Pons (tissue), 1 donor: ENCODE results near the gene OR2T8.
A peak's percentile ranks its signal among the peaks of the same experiment; 100 is the strongest.

Source experiments
- DNase-seq: peaks from one replicate; pipeline ENCODE4 v3.0.0-alpha.2; 2016; ENCODE audit warnings: low spot score

Gene OR2T8, protein sequence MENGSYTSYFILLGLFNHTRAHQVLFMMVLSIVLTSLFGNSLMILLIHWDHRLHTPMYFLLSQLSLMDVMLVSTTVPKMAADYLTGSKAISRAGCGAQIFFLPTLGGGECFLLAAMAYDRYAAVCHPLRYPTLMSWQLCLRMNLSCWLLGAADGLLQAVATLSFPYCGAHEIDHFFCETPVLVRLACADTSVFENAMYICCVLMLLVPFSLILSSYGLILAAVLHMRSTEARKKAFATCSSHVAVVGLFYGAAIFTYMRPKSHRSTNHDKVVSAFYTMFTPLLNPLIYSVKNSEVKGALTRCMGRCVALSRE

DNA sequence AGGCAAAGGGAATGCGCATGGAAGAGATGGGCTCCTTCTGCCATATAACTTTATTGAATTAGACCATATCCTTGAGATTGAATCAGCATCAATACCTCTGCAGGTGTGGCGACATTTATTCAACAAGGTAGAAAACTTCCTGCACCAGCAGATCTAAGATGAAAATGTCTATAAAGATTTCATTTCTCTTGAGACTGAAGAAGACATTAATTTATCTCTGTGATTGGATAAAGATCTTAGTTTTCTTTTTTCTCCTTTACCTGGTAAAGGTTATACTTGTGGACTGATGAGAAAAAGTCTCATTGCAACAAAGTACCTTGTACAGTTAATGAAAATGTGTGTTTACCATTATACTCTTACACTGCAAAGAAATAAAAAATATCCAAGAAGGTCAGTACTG, at the start of gene OR2T8:
Gene OR2T8, plus strand, starts transcription at position 301 of the 400 bp plus-strand sequence. CDS start 766 bp downstream, outside the sequence.
- DNase-seq: no peak

DNA sequence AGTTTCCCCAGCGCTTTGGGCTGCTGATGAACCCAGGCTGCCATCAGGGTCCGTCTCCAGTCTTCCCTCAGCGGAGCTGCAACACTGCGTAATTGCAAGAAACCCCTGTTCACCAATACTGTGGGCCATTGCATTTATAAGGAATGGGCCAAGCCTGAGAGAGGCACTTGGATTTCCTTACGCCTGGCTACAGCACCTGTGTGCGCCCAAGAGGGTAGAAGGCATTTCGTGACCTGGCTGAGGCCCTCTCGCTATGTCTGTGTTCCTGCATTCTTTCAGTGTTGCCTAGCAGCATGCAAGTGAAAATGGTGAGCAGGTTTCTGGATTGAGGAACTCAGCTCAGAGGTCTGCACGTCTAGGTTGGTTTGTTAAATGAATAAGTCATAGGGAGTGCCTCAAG, 36.7 kb upstream of the OR2T8 start:
- no peak for DNase-seq

DNA sequence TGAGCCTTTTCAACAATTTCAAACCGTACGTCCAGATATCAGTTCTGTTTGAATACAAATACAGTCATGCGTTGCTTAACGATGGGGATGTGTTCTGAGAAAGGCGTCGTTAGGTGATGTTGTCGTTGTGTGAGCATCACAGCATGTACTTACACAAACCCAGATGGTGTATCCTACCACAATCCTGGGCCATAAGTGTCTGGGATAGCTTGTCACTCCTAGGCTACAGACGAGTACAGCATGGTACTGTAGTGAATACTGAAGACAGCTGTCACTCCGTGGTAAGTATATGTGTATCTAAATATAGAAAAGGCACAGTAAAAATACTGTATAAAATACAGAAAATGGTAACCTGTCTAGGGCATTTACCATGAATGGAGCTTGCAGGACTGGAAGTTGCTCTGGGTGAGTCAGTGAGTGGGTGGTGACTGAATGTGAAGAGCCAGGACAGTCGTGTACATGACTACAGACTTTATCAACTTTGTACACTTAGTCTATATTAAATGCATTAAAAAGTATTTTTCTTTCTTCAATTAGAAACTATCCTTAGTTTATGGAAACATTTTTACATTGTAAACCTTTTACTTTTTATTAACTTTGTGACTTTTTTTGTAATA, 35.1 kb upstream of the OR2T8 start:
- no peak for DNase-seq

GRCh38 chr1:247895163-247895637, 24.9 kb upstream of the OR2T8 start, which contains the start of gene OR2W3:
Gene OR2W3, plus strand, starts transcription at chr1:247895587. Its CDS starts 0 bp downstream, at chr1:247895587.
- no peak for DNase-seq

DNA sequence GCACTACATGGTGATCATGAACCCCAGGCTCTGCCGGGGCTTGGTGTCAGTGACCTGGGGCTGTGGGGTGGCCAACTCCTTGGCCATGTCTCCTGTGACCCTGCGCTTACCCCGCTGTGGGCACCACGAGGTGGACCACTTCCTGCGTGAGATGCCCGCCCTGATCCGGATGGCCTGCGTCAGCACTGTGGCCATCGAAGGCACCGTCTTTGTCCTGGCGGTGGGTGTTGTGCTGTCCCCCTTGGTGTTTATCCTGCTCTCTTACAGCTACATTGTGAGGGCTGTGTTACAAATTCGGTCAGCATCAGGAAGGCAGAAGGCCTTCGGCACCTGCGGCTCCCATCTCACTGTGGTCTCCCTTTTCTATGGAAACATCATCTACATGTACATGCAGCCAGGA, 24.1 kb upstream of the OR2T8 start:
- DNase-seq: no peak

DNA sequence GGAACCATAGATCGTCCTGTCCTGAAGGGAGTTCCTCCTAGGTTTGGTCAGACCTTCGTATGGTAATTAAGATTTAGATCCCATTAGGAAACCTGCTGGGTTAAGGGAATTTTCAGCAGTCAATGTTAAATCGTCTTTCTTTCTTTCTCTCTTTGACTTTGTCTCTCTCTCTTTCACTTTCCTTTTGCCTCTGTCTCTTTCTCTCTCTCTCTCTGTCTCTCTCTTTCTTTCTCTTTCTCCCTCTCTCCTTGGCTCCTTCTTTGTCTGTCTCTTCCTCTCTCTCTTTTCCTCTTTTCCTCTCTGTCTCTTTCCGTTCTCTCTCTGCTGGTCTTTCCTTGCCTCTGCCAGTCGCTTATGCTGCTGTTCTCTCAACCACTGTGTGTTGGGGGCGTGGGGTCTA, 15.9 kb upstream of the OR2T8 start:
- no peak for DNase-seq

DNA sequence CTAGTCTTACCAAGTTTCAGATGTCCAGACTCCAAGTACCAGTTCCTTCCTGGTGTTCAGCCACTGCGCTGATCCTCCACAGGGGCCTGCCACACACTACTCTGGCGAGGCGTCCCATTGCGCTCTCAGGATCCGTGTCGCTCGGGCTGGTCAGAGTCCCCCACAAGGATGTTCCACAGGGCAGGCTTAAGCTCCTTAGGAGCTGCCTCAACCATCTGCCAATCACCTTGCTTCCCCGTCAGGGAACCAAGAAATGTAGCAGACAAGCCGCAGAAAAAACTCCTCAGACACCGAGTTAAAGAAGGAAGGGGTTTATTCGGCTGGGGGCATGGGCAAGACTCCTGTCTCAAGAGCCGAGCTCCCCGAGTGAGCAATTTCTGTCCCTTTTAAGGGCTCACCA, 14.9 kb upstream of the OR2T8 start:
- no peak for DNase-seq

GRCh38 chr1:247905910-247906503, 14.0 kb upstream of the OR2T8 start:
- no peak for DNase-seq

DNA sequence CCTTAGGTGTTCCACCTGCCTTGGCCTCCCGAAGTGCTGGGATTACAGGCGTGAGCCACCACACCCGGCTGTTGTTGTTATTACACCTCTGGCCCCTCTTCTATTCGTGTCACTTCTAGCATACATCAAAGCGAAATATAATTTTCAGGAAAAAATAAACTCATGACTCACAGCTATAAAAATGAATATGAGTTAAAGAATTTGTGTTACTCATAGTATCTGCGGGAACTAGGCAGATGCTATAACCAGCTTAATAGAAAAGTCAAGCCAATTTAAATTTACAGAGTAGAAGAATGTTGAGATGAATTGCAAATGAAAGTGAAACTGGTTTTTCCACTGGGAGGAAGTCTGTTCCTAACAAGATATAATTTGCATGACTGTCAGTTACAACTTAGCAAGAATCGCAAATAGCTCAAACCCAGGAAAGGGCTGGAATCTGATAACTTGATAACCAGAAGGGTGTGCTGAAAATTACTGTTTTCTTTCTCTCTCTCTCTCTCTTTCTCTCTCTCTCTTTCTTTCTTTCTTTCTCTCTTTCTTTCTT, 13.5 kb upstream of the OR2T8 start:
- no peak for DNase-seq

GRCh38 chr1:247908766-247909165, 11.3 kb upstream of the OR2T8 start:
- DNase-seq: no peak

- DNase-seq: no peak
Observed at GRCh38 chr1:247913786-247914185, 6.3 kb upstream of the OR2T8 start.

GRCh38 chr1:247914941-247915662, 5.0 kb upstream of the OR2T8 start:
- no peak for DNase-seq

DNA sequence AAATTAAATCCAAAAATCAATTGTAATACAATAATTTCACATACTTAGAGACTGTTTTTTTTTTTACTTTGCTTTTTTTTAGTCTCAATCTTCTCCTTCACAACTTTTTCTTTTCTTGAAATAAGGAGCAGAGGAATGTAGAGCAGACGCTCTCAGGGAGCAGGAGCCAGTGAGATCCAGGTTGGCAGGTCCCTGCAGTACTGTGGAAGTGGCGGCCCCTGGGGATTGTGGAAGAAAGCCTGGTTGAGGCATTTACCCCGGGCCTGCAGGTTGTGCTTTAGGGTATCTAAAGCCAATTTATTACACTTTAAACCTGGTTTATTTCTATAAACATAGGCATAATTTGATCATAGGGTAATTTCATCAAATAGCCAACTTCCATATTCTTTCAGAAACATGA, 3.9 kb downstream of the OR2T8 start:
- no peak for DNase-seq

DNA sequence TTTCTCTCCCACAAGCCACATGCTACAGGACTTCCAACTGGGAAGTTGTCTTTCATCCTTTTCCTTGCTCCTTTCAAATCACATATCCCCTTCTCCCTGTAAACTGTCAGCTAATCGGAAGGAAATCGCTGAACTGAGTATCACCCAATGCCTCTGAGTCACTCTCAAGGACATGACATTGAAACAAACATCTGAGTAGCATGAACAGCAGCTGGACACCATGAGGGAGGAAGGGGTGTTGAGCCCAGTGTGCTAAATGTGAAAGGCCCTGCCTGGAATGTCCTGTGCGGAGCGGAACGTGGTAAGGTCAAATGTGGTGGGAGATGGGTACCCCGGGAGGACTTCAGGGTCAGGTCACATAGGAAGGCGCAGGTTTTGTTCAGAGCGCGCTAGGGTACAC, 4.8 kb downstream of the OR2T8 start, which contains the start of gene OR2AJ1:
Gene OR2AJ1, plus strand, starts transcription at position 22 of the 400 bp plus-strand sequence. CDS start 8,880 bp downstream, outside the sequence.
- no peak for DNase-seq

- DNase-seq: no peak
Observed at GRCh38 chr1:247933989-247934388, 13.9 kb downstream of the OR2T8 start.

DNA sequence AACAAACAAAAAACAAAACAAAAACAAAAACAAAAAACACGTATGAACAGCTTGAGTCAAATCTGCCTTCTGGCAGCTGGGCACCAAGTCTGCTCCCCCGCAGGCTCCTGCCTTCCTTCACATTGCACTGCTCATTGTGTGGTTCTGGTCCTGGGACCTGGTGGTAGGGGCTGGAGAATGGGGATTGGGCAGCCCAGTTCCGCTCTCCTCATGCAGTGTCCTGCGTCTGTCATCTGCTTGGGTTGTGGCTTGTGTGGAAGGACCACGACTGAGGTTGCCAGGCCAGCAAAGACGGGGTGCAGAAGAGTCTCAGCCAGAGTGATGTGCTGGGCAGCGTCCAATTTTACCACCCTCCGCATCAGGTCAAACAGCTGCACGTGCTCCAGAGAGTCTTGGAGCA, 15.7 kb downstream of the OR2T8 start:
- no peak for DNase-seq

DNA sequence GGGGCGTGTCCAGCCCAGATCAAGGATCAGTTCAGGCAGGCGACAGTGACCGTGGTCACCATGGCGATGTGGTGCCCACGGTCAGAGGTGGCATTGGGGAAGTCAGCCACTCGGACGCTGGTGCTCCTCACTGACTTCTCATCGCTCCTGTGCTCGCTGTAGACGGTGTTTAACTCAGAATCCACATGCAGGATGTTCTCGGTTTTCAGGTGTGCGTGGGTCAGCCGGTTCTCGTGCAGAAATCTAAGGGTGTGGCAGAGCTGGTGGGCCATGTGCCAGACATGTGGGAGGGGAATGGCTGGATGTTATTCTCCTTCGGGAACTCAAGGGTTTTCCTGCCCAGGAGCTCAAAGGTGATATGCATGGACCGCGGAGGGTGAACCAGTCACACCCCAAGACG, 16.4 kb downstream of the OR2T8 start:
- no peak for DNase-seq

GRCh38 chr1:247936965-247937734, 17.1 kb downstream of the OR2T8 start:
- peak; percentile 57 for DNase-seq

DNA sequence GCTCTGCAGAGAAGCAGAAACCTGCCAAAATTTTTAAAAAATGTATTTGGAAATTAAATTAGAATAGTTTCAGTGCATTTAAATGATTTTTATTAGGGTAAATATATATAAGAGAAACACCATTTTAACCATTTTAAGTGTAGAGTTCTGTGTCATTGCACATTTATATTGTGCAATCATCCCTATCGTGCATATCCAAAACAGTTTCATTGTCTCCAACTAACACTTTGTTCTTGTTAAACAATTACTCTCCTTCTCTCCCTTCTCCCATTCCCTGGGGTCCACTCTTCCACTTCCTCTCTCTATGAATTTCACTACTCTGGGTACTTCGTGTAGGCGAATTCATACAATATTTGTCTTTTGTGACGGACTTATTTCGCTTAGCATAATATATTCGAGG, 22.6 kb downstream of the OR2T8 start:
- no peak for DNase-seq

DNA sequence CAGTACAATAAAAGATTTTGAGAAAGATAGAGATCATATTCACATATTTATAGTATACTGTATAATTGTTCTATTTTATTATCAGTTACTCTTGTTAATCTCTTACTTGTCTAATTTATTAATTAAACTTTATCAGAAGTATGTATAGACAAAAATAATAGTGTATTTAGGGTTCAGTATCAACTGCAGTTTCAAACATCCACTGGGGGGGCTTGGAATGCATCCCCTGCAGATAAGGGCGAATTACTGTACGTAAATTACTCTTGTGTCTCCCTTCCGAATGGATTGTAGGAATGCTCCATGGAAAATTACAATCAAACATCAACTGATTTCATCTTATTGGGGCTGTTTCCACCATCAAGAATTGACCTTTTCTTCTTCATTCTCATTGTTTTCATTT, 28.5 kb downstream of the OR2T8 start, which contains the start of gene OR2L8:
Gene OR2L8, plus strand, starts transcription at position 301 of the 400 bp plus-strand sequence. Its CDS starts 0 bp downstream, at position 301.
- DNase-seq: no peak

- DNase-seq: no peak
Observed at GRCh38 chr1:247953408-247953807, 33.4 kb downstream of the OR2T8 start.
